ENCODE measurements around the gene SCFD2. TPM values are rescaled to one million over a fixed set of nuclear protein-coding genes. Genes with fewer than 3 reads are reported as not detected.

Gene SCFD2
- total and polyA plus RNA-seq, 2 donors (not counting 3 experiments of a cell fraction or from before 2014, with no cell fraction given): 12.3 to 22.8 TPM

- DNase-seq (ENCODE audit: low read depth, low spot score) (no peak), FAIRE-seq (no peak)
- BruUV-seq (replicated peaks): no TSS peak
- H3K4me2 ChIP-seq (ENCODE audit: insufficient read depth, low read length): no peak overlapping the region
- no peak overlapping the region for H3K4me3 ChIP-seq (replicated peaks in 1 of 3; ENCODE audit: insufficient read depth in 1 of 3, low read depth in 1 of 3, low read length in 3 of 3)
- TF ChIP-seq POLR2AphosphoS5 (IDR thresholded peaks at IDR 0.05; ENCODE audit: insufficient read depth, low read depth, low read length) (no peak), POLR2A (IDR thresholded peaks at IDR 0.05; ENCODE audit: low read depth, low read length) (no peak), CTCF (IDR thresholded peaks at IDR 0.05; ENCODE audit: extremely low read depth in 1 of 2, insufficient read depth in 1 of 2, low read depth in 1 of 2, low read length in 2 of 2) (no peak), MYC (IDR thresholded peaks at IDR 0.05; ENCODE audit: low read depth, low read length) (no peak), MAX (IDR thresholded peaks at IDR 0.05; ENCODE audit: insufficient read depth, insufficient read length) (no peak), FOS (IDR thresholded peaks at IDR 0.05; ENCODE audit: borderline replicate concordance, insufficient read depth, low read length) (no peak), JUN (IDR thresholded peaks at IDR 0.05; ENCODE audit: borderline replicate concordance, insufficient read depth, insufficient read length, low read depth) (no peak), EZH2 (IDR thresholded peaks at IDR 0.05; ENCODE audit: borderline replicate concordance, low read depth, low read length, severe bottlenecking) (no peak), GATA2 (IDR thresholded peaks at IDR 0.05; ENCODE audit: insufficient read depth, insufficient read length, low read depth, low read length) (no peak)
- H3K9me3 ChIP-seq (replicated peaks; ENCODE audit: control insufficient read depth, insufficient read depth, low read length): no peaks in the 10 kb centered on the region
- no peaks in the 10 kb centered on the region for H3K79me2 ChIP-seq (ENCODE audit: control insufficient read depth, insufficient read depth, low read length)
- H3K36me3 ChIP-seq (ENCODE audit: control insufficient read depth in 2 of 2, extremely low read depth in 1 of 2, insufficient read depth in 2 of 2, low read length in 2 of 2): no peaks in the 10 kb centered on the region
- no peaks in the 10 kb centered on the region for H3K9me1 ChIP-seq (replicated peaks; ENCODE audit: control insufficient read depth, extremely low read depth, insufficient read depth, low read length)
- H2AFZ ChIP-seq (ENCODE audit: low read depth, low read length): no peak overlapping the region
- POLR2A ChIA-PET: no interaction called here
- intact Hi-C loops (cut with micrococcal nuclease) (no loop called here), dilution Hi-C loops (cut with MboI; ENCODE audit: extremely low pct_ligation_motif_present, low sequenced_read_pairs) (no loop called here)
- H3K9ac ChIP-seq (replicated peaks; ENCODE audit: extremely low read depth, insufficient read depth, low read length): no peak overlapping the region
- no peaks in the 10 kb centered on the region for H4K20me1 ChIP-seq (replicated peaks; ENCODE audit: control insufficient read depth, extremely low read depth, insufficient read depth, low read length)
- CTCF ChIA-PET: interaction anchor here (1.0 to 1.9 kb wide), 4 partner anchors 8 to 1028 kb away, joined by 3 to 13 read pairs (median 6); no protein-coding TSS in a partner anchor
- H3K27me3 ChIP-seq (ENCODE audit: control insufficient read depth in 2 of 2, insufficient read depth in 2 of 2, low read length in 2 of 2): no peaks in the 10 kb centered on the region
- H3K4me1 ChIP-seq (ENCODE audit: control insufficient read depth, extremely low read depth, insufficient read depth, low read length): no peaks in the 10 kb centered on the region
- H3K27ac ChIP-seq (ENCODE audit: insufficient read depth, low read depth, low read length): no peak overlapping the region
Measured at GRCh38 chr4:53205970-53206369, 159.9 kb downstream of the SCFD2 start.
